NCI-H2227 (cell line): ENCODE measurements around the gene ELAVL3.

ENCODE experiments used
- DNase-seq: peaks from one replicate; lab custom pipeline; 2025; ENCODE audit not compliant: unreplicated experiment; lab: John Stamatoyannopoulos, UW

ELAVL3 gene

DNA sequence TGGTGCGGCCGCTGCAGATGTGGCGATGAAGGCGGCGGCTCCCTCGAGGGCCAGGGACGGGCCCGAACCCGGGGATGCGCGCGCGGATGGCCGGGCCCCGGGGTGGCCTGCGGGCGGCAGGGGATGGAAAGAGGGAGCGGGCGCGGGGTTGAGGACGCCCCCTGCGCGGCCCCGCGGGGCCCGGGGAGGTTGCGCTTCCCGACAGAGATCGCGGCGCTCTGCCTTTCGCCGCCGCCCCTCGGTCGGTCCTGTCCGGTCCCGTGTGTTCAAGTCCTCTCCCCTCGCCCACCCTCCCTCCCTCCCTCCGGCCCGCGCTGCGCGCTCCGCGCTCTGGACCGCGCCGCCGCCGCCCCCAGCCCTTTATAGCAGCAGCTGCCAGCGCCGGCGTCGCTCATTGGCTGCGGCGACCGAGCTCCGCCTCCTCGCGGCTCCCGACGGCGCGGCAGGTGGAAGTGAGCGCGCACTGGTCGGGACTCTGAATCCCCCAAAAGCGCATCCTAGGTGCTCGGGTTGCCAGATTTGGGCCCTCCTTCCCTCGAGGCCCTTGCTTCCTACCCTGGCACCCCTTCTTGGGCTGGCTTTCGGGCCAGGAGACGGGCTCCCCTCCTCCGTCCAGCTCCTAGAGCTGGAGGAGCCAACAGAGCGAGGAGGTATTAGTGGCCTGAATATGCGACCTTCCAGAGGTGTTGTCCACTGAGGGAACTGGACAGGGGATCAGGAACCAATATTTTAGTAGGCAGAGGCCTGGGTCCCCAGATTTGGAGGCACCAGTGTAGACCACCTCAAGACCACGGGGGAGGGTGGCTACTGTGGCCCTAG lies at the start of gene ELAVL3:
TSS of gene ELAVL3 (minus strand) at position 332 of the 819 bp plus-strand sequence. CDS start 438 bp downstream, outside the sequence.
- DNase-seq, result peak; percentile 83

- DNase-seq, result peak; percentile 81
Observed at GRCh38 chr19:11530432-11530831, 49.6 kb upstream of the ELAVL3 start.

DNA sequence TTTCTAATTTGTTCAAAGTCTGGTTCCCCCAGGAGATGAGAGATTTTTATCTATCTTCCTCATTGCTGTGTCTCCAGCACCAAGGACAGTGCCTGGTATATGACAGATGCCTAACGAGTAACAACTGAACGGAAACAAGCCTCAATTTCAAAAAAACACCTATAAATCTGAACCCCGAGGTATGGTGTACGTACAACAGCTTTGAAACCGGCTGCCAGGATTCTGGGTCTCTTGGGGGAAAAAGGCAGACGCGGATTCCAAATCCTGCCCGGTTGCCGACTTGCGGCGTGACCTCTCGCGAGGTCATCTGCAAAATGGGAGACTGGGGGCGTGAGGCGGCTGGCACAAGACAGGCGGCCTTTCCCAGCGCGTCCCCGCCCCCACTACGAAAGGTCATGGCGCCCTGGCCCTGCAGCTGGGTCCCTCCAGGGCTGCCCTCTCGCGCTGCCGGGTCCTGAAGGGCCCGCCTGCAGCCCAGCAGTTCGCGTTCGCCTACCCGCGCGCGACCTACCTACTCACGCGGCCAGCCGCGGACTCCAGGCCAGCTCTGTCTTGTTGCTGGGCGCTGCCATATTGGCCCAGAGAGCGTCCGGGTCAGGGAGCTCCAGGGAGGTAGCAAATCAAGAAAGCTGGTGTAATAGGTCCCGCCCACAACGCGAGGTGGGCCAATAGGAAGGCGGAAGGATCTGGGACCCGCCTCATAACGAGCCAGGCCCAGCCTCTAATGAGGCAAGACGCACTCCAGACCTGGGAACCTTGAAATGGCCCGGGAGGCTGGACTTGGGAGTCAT lies 47.9 kb upstream of the ELAVL3 start, which contains the start of gene ECSIT:
TSS of gene ECSIT (minus strand) at position 584 of the 791 bp plus-strand sequence. CDS start 9,964 bp downstream, outside the sequence.
- DNase-seq, result peak; percentile 96

- no peak for DNase-seq
Observed at GRCh38 chr19:11519138-11519537, 38.3 kb upstream of the ELAVL3 start.

GRCh38 chr19:11513946-11514345 lies 33.1 kb upstream of the ELAVL3 start:
- DNase-seq, result no peak

- DNase-seq, result no peak
Observed at GRCh38 chr19:11510444-11510843, 29.6 kb upstream of the ELAVL3 start.

GRCh38 chr19:11507370-11508078 lies 26.7 kb upstream of the ELAVL3 start:
- no peak for DNase-seq

DNA sequence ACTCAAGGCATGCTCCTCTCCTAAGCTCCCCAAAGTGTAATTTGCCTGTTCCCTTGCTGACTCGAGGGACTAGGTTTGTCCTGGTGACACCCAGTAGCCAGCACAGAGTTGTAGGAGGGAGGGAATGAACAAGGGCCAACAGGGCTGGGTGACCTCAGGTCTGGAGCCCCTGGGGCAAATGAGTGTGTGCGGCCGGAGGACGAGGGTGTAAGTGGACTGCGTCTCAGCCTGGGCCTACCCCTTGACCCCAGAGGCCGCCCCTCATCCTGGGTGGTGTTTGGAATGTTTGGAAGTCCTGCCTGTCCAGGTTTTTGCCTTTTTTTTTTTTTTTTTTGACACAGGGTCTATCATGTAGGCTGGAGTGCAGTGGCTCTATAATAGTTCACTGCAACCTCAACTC lies 26.1 kb upstream of the ELAVL3 start:
- DNase-seq, result no peak

GRCh38 chr19:11506101-11506555 lies 25.3 kb upstream of the ELAVL3 start:
- no peak for DNase-seq

GRCh38 chr19:11505504-11506100 lies 24.8 kb upstream of the ELAVL3 start, which contains the start of gene ZNF653:
Gene ZNF653, minus strand, starts transcription at chr19:11505839. Its CDS starts 53 bp downstream, at chr19:11505786.
- DNase-seq, result peak; percentile 96

- peak; percentile 96 for DNase-seq
Observed at GRCh38 chr19:11505032-11505503, 24.2 kb upstream of the ELAVL3 start.

- DNase-seq, result no peak
Observed at GRCh38 chr19:11504502-11505031, 23.7 kb upstream of the ELAVL3 start.

DNA sequence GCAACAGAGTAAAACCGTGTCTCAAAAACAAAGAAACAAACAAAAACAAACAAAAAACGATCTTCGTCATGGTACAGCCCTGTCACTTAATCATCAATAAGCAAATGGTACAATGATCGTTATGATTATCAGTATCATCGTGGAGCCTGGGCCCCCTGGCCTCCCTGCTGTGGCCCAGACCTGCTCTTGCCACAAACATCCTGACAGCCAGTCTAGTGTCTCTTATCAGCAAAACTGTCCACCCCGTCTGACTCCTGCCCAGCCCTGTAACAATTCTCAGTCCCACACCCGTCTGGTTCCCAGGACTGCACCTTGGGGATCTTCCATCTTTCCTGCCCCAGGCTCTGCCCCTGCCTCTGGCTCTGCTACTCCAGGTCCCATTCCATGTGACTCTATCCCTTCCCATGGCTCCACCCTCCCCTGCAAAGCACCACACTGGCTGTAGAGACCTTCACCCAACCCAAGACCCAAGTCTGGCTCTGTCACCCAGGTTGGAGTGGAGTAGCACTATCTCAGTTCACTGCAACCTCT lies 19.1 kb upstream of the ELAVL3 start:
- no peak for DNase-seq

GRCh38 chr19:11499220-11499726 lies 18.4 kb upstream of the ELAVL3 start:
- no peak for DNase-seq

- peak; percentile 54 for DNase-seq
Observed at GRCh38 chr19:11496391-11497163, 15.7 kb upstream of the ELAVL3 start.

- DNase-seq, result no peak
Observed at GRCh38 chr19:11495885-11496284, 15.0 kb upstream of the ELAVL3 start.

DNA sequence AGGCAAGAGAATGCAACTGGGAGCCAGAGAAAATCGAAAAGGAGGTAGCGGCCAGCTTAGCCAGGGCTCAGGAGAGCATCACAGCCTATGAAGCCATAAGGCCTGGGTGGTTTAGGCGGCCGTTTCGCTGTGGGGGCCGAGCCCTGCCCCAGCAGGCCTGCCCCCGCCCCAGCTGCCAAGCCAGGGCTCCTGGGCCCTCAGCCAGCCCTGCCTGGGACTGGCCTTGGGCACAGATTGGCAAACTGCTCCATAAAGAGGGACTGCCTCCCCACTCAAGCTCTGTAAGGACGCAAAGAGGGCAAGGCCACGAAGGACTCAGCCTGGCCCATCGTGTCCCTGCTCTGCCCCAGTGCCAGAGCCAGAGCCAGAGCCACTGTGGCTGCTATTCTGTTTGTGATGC lies 14.6 kb upstream of the ELAVL3 start:
- DNase-seq, result no peak

- DNase-seq, result no peak
Observed at GRCh38 chr19:11494634-11495285, 13.9 kb upstream of the ELAVL3 start.

DNA sequence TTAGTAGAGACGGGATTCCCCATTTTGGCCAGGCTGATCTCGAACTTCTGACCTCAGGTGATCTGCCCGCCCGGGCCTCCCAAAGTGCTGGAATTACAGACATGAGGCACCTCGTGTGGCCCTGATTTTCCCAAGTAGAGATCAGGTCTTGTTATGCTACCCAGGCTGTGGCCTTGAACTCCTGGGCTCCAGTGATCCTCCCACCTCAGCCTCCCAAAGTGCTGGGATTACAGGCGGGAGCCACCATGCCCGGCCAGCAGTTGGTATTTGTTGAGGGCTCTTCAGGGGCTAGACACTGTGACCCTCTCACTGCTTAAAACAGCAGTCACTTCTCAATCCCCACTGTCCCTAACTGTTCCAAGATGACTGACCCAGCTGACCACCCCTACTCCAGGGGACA lies 8.5 kb upstream of the ELAVL3 start:
- DNase-seq, result no peak
